ENCODE results near the gene RGS11.

RGS11 gene

DNA sequence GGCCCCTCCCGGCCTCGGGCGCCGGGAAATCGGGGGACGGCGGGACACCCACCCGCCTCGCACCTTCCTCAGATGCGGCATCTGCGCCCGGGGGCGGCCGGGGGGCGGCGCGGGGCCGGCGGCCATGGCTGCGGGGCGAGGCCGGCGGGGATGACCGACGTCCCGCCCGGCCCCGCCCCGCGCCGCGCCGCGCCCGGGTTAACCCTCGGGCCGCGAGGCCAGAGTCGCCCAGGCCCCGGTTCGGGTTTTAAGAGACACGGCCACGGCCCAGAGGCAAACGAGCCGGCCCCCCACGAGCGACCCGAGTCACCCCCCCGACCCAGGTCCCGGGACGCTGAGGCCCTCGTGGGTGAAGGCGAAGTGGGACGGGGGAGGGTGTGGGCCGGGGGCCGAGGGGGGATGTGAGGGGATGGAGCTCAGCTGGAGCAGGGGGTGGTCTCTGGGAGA lies at the start of gene RGS11:
Gene RGS11, minus strand, starts transcription at position 159 of the 447 bp plus-strand sequence. Its CDS starts 33 bp downstream, at position 126.
- Histone ChIP-seq H3K4me3 (ENCODE audit: low read depth, low read length) (peak within 1 kb of the TSS; percentile 52), H3K36me3 (ENCODE audit: control insufficient read depth, insufficient read depth, low read length) (no peaks in the 10 kb centered on the region), H3K4me1 (ENCODE audit: control insufficient read depth, insufficient read depth, low read length) (no peaks in the 10 kb centered on the region), H3K9me3 (ENCODE audit: control insufficient read depth, insufficient read depth, low read length) (no peaks in the 10 kb centered on the region), H3K9ac (ENCODE audit: low read depth, low read length) (peak within 1 kb of the TSS; percentile 47), H3K27me3 (ENCODE audit: control insufficient read depth, insufficient read depth, low read length) (peaks cover 22% of the 10 kb centered on the region)

DNA sequence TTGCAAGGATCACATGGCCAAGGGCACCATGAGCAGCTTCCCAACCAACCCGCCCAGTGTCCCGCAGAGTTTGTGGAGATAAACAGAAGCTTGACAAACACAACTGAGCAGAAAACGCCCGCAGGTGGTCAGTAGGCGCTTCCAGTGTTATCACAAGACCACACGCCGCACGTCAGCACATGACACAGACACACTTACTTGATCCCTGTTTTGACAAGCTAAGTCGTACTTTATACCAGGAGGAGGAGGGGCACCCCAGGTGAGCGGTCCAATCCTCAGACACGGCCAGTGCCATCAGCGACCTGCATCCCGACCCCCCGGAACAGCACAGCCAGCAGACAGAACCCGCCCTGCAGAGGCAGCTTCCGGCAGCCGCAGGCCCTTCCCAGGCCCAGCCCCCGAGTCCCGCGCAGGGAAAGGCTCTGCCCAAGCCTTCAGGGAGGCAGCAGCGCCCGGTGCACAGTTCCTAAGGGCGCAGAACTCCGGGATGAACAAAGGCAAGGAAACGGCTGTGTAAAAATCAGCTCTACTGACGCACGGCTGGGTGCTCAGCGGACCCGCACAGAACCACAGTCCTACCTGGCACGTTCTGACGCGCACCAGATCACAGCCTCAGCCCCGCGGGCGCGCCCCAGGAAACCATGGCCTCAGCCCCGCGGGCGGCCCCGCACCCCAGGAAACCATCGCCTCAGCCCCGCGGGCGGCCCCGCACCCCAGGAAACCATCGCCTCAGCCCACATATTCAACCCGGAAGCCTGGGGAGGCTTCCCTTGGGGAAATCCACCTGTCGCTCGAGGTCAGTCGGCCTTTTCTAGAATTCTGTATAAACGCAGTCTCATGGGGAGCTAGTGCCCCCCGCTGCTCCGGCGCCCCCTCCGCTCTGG lies 48.9 kb upstream of the RGS11 start:
- Histone ChIP-seq H3K4me1 (ENCODE audit: control insufficient read depth, insufficient read depth, low read length) (no peaks in the 10 kb centered on the region), H3K9me3 (ENCODE audit: control insufficient read depth, insufficient read depth, low read length) (no peaks in the 10 kb centered on the region), H3K9ac (ENCODE audit: low read depth, low read length) (no peak overlapping the region), H3K27me3 (ENCODE audit: control insufficient read depth, insufficient read depth, low read length) (no peaks in the 10 kb centered on the region), H3K4me3 (ENCODE audit: low read depth, low read length) (no peak overlapping the region), H3K36me3 (ENCODE audit: control insufficient read depth, insufficient read depth, low read length) (peaks cover 5% of the 10 kb centered on the region)

DNA sequence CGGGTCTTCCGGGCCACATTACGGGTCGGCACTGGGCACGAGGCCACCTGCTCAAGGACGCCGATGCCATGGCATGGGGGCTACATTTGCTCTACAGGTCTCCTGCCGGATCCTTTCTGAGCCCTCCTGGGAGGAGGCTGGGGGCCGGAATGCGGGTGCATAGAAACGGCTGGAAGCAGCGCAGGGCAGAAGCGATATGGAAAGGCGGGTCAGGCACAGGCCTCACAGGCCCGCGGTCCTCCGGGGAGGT lies 48.4 kb upstream of the RGS11 start:
- Histone ChIP-seq H3K4me3 (ENCODE audit: low read depth, low read length) (no peak overlapping the region), H3K4me1 (ENCODE audit: control insufficient read depth, insufficient read depth, low read length) (no peaks in the 10 kb centered on the region), H3K27me3 (ENCODE audit: control insufficient read depth, insufficient read depth, low read length) (no peaks in the 10 kb centered on the region), H3K9me3 (ENCODE audit: control insufficient read depth, insufficient read depth, low read length) (no peaks in the 10 kb centered on the region), H3K36me3 (ENCODE audit: control insufficient read depth, insufficient read depth, low read length) (peaks cover 5% of the 10 kb centered on the region), H3K9ac (ENCODE audit: low read depth, low read length) (no peak overlapping the region)

DNA sequence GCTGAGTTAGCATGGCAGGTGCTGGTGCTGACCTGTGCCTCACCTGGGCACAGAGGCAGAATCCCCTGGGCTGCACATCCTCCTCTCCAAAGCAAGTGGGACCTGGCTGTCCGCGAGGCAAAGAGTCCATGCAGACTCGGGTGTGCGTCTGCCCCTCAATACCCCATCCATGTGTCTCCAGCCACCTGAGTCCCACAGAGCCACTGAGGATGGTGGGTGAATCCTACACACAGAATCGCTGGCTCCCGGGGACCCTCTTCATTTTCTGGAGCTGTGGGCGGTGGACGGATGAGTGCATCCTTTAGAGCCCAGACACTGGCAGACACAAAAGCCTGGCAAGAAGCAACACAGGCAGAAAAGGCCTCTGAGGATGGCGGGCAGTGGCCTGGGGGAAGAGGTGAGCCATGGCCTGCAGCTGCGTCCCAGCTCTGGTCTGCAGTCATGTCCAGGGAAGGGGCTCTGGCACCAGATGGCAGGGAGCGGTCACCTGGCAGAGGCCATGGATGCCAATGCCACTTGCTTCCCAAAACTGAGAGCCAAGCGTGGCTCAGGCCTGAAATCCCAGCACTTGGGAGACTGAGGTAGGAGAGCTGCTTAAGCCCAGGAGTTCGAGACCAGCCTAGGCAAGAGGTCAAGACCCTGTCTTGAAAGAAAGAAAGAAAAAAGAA lies 46.9 kb upstream of the RGS11 start:
- peaks cover 9% of the 10 kb centered on the region for H3K36me3 ChIP-seq (ENCODE audit: control insufficient read depth, insufficient read depth, low read length)
- H3K9me3 ChIP-seq (ENCODE audit: control insufficient read depth, insufficient read depth, low read length), result no peaks in the 10 kb centered on the region
- H3K9ac ChIP-seq (ENCODE audit: low read depth, low read length), result no peak overlapping the region
- H3K27me3 ChIP-seq (ENCODE audit: control insufficient read depth, insufficient read depth, low read length), result no peaks in the 10 kb centered on the region
- H3K4me1 ChIP-seq (ENCODE audit: control insufficient read depth, insufficient read depth, low read length), result no peaks in the 10 kb centered on the region
- H3K4me3 ChIP-seq (ENCODE audit: low read depth, low read length), result no peak overlapping the region

DNA sequence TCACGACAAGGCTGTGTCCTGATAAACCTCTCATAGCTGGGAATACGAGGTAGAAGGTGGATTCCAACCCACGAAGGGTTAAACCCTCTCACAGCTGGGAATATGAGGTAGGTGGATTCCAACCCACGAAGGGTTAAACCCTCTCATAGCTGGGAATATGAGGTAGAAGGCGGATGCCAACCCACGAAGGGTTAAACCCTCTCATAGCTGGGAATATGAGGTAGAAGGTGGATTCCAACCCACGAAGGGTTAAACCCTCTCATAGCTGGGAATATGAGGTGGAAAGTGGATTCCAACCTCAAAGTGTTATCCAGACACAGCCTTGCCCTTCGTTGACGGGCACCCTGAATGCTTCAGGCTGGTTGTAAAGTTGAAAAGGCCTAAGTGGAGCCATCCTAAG lies 45.8 kb upstream of the RGS11 start:
- Histone ChIP-seq H3K27me3 (ENCODE audit: control insufficient read depth, insufficient read depth, low read length) (no peaks in the 10 kb centered on the region), H3K4me1 (ENCODE audit: control insufficient read depth, insufficient read depth, low read length) (no peaks in the 10 kb centered on the region), H3K4me3 (ENCODE audit: low read depth, low read length) (no peak overlapping the region), H3K36me3 (ENCODE audit: control insufficient read depth, insufficient read depth, low read length) (peaks cover 12% of the 10 kb centered on the region), H3K9me3 (ENCODE audit: control insufficient read depth, insufficient read depth, low read length) (no peaks in the 10 kb centered on the region), H3K9ac (ENCODE audit: low read depth, low read length) (no peak overlapping the region)

DNA sequence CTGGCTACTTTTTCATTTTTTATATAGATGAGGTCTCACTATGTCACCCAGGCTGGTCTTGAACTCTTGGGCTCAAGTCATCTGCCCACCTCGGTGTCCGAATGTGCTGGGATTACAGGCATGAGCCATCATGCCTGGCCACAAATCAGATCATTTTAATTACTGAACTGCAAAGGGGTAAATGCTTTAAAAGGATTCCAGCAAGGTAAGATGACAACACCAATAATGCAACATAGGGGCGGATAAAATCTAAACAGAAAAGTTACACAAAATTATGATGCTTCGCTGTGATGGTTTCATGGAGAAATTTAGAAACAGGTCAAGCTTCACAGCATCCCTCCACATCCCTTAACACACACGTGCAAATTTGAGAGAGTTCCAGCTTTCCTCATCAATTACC lies 44.5 kb upstream of the RGS11 start:
- H3K27me3 ChIP-seq (ENCODE audit: control insufficient read depth, insufficient read depth, low read length), result no peaks in the 10 kb centered on the region
- no peaks in the 10 kb centered on the region for H3K4me1 ChIP-seq (ENCODE audit: control insufficient read depth, insufficient read depth, low read length)
- no peak overlapping the region for H3K9ac ChIP-seq (ENCODE audit: low read depth, low read length)
- H3K9me3 ChIP-seq (ENCODE audit: control insufficient read depth, insufficient read depth, low read length), result no peaks in the 10 kb centered on the region
- H3K36me3 ChIP-seq (ENCODE audit: control insufficient read depth, insufficient read depth, low read length), result peaks cover 12% of the 10 kb centered on the region
- H3K4me3 ChIP-seq (ENCODE audit: low read depth, low read length), result no peak overlapping the region

DNA sequence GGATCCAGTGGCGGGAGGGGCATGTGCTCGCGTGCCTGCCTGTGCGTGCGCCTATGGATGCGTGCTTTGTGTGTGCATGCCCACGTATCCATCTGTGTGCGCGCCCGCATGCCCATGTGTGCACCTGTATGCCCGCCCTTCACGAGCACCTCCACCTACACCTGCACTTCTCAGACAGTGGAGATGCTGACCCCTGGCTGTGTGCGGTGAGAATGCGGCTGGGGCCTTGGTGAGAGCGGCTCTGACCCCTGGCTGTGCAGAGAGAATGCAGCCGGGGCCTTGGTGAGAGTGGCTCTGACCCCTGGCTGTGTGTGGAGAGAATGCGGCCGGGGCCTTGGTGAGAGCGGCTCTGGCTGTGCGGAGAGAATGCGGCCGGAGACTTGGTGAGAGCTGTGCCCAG lies 42.9 kb upstream of the RGS11 start:
- Histone ChIP-seq H3K4me3 (ENCODE audit: low read depth, low read length) (no peak overlapping the region), H3K4me1 (ENCODE audit: control insufficient read depth, insufficient read depth, low read length) (no peaks in the 10 kb centered on the region), H3K9me3 (ENCODE audit: control insufficient read depth, insufficient read depth, low read length) (no peaks in the 10 kb centered on the region), H3K9ac (ENCODE audit: low read depth, low read length) (no peak overlapping the region), H3K27me3 (ENCODE audit: control insufficient read depth, insufficient read depth, low read length) (no peaks in the 10 kb centered on the region), H3K36me3 (ENCODE audit: control insufficient read depth, insufficient read depth, low read length) (peaks cover 21% of the 10 kb centered on the region)

DNA sequence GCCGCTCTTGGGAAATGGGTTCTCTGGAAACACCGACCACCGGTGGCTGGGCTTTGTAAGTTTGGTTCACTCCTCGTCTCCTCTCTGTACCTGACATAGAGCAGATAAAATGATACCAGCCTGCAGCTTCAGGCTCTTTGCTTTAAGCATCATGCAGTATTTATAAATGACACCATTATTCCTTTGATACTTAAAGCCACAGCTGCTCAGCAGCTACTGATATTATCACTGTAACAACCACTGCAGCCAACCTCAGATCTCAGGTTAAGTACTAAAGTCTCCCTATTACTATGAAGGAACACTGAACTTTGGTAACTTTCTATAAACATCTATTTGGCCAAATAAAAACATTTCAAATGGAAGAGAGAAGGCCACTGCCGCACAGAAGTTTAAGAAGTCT lies 41.8 kb upstream of the RGS11 start:
- Histone ChIP-seq H3K27me3 (ENCODE audit: control insufficient read depth, insufficient read depth, low read length) (no peaks in the 10 kb centered on the region), H3K9ac (ENCODE audit: low read depth, low read length) (no peak overlapping the region), H3K4me3 (ENCODE audit: low read depth, low read length) (no peak overlapping the region), H3K36me3 (ENCODE audit: control insufficient read depth, insufficient read depth, low read length) (peaks cover 27% of the 10 kb centered on the region), H3K4me1 (ENCODE audit: control insufficient read depth, insufficient read depth, low read length) (no peaks in the 10 kb centered on the region), H3K9me3 (ENCODE audit: control insufficient read depth, insufficient read depth, low read length) (no peaks in the 10 kb centered on the region)

DNA sequence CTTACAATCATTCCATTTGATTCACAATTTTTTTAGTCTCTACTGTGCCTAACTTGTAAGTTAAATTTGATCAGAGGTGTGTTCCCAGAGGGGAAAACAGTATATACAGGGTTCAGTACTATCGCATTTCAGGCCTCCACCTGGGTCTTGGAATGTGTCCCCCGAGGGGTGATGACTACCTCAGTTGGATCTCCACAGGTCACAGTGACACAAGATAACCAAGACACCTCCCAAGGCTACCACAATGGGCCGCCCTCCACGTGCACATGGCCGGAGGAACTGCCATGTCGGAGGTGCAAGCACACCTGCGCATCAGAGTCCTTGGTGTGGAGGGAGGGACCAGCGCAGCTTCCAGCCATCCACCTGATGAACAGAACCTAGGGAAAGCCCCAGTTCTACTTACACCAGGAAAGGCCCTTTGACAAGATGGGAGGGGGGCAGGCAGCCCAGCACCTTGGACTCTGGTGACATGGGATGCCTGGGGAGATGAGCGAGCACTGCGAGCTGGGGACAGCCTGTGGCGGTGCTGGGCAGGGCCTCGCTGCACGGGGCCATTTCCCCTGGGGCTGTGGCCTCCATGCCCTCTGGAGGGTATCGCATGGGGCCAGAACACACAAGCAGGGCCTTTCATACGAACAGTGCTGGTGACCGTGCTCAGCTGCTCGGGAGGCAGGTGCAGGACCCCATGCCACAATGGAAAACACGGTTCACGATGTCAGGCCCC lies 41.2 kb upstream of the RGS11 start:
- H3K9ac ChIP-seq (ENCODE audit: low read depth, low read length), result no peak overlapping the region
- H3K4me3 ChIP-seq (ENCODE audit: low read depth, low read length), result no peak overlapping the region
- peaks cover 24% of the 10 kb centered on the region for H3K36me3 ChIP-seq (ENCODE audit: control insufficient read depth, insufficient read depth, low read length)
- H3K4me1 ChIP-seq (ENCODE audit: control insufficient read depth, insufficient read depth, low read length), result no peaks in the 10 kb centered on the region
- no peaks in the 10 kb centered on the region for H3K27me3 ChIP-seq (ENCODE audit: control insufficient read depth, insufficient read depth, low read length)
- no peaks in the 10 kb centered on the region for H3K9me3 ChIP-seq (ENCODE audit: control insufficient read depth, insufficient read depth, low read length)

DNA sequence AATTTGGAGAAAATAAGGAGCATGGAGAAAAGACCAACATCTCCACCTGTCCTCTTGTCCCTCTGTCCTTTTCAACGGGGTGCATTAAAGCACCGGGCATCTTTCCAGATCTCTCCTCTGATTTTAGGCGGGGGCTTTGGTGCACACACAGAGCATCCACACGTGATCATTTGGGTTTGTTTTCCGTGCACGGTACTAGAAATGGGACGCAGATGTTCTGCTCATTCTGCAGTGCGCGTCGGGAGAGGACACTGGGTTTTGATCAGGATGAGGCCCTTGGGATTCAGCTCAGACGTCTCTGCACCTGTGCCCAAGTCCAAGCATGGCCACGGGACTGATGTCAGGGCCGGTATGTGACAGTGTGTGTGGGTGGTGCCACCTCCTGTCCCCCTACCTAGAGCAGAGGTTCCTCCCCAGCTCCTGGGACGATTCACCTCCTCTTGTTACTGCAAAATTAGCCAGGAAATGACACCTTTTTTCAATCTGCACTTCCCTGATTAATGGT lies 39.1 kb upstream of the RGS11 start:
- H3K9ac ChIP-seq (ENCODE audit: low read depth, low read length), result no peak overlapping the region
- no peaks in the 10 kb centered on the region for H3K27me3 ChIP-seq (ENCODE audit: control insufficient read depth, insufficient read depth, low read length)
- H3K36me3 ChIP-seq (ENCODE audit: control insufficient read depth, insufficient read depth, low read length), result peaks cover 27% of the 10 kb centered on the region
- no peaks in the 10 kb centered on the region for H3K9me3 ChIP-seq (ENCODE audit: control insufficient read depth, insufficient read depth, low read length)
- H3K4me1 ChIP-seq (ENCODE audit: control insufficient read depth, insufficient read depth, low read length), result no peaks in the 10 kb centered on the region
- no peak overlapping the region for H3K4me3 ChIP-seq (ENCODE audit: low read depth, low read length)

DNA sequence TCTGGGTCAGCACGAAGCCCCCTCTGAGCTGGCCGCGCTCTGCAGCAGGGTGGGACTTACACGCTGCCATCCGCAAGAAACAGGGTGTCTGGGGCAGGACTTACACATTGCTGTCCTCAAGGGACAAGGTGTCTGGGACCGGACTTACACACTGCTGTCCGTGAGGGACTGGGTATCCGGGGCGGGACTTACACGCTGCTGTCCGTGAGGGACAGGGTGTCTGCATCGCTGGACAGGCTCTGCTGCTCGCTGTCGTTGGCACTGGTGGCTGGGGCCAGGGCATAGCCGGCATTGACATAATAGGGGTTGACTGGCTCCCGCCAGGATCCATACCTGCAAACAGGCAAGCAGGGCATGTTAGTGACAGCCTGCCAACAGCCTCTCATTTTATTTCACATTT lies 38.6 kb upstream of the RGS11 start:
- no peak overlapping the region for H3K4me3 ChIP-seq (ENCODE audit: low read depth, low read length)
- no peak overlapping the region for H3K9ac ChIP-seq (ENCODE audit: low read depth, low read length)
- H3K4me1 ChIP-seq (ENCODE audit: control insufficient read depth, insufficient read depth, low read length), result no peaks in the 10 kb centered on the region
- peaks cover 32% of the 10 kb centered on the region for H3K36me3 ChIP-seq (ENCODE audit: control insufficient read depth, insufficient read depth, low read length)
- H3K27me3 ChIP-seq (ENCODE audit: control insufficient read depth, insufficient read depth, low read length), result no peaks in the 10 kb centered on the region
- no peaks in the 10 kb centered on the region for H3K9me3 ChIP-seq (ENCODE audit: control insufficient read depth, insufficient read depth, low read length)

All from iPS-15b (cell line).